Measurements from ENCODE around the gene P4HB.

P4HB gene

GRCh38 chr17:81851423-81851822 is 8.9 kb downstream of the P4HB start:
- Mint-ChIP-seq H3K4me1 (no peaks in the 10 kb centered on the region), H3K9me3 (no peaks in the 10 kb centered on the region), H3K36me3 (peaks cover 11% of the 10 kb centered on the region), H3K4me3 (no peak overlapping the region), H3K27me3 (no peaks in the 10 kb centered on the region), H3K27ac (no peak overlapping the region)
- ATAC-seq (ENCODE audit: low read depth) (no peak), DNase-seq (ENCODE audit: low spot score in 2 of 2) (no peak)

GRCh38 chr17:81849457-81849856 is 10.9 kb downstream of the P4HB start:
- H3K4me3 Mint-ChIP-seq: no peak overlapping the region
- no peak overlapping the region for H3K27ac Mint-ChIP-seq
- DNase-seq (ENCODE audit: low spot score in 2 of 2) (no peak), ATAC-seq (ENCODE audit: low read depth) (no peak)
- peaks cover 17% of the 10 kb centered on the region for H3K36me3 Mint-ChIP-seq
- no peaks in the 10 kb centered on the region for H3K27me3 Mint-ChIP-seq
- H3K4me1 Mint-ChIP-seq: no peaks in the 10 kb centered on the region
- no peaks in the 10 kb centered on the region for H3K9me3 Mint-ChIP-seq

- no peaks in the 10 kb centered on the region for H3K4me1 Mint-ChIP-seq
- no peak overlapping the region for H3K27ac Mint-ChIP-seq
- H3K36me3 Mint-ChIP-seq: peaks cover 11% of the 10 kb centered on the region
- H3K4me3 Mint-ChIP-seq: no peak overlapping the region
- H3K27me3 Mint-ChIP-seq: no peaks in the 10 kb centered on the region
- ATAC-seq (ENCODE audit: low read depth) (no peak), DNase-seq (ENCODE audit: low spot score in 2 of 2) (no peak)
- no peaks in the 10 kb centered on the region for H3K9me3 Mint-ChIP-seq
These were observed 13.3 kb downstream of the P4HB start for GRCh38 chr17:81846743-81847689.

- H3K4me1 Mint-ChIP-seq: no peaks in the 10 kb centered on the region
- no peak overlapping the region for H3K27ac Mint-ChIP-seq
These were observed 14.2 kb downstream of the P4HB start for GRCh38 chr17:81845881-81846742.

GRCh38 chr17:81845361-81845760 is 15.0 kb downstream of the P4HB start:
- H3K27me3 Mint-ChIP-seq: no peaks in the 10 kb centered on the region

More at GRCh38 chr17:81845881-81846742, 14.2 kb downstream of the P4HB start:
- H3K4me3 Mint-ChIP-seq: no peak overlapping the region
- peaks cover 7% of the 10 kb centered on the region for H3K36me3 Mint-ChIP-seq
- no peaks in the 10 kb centered on the region for H3K9me3 Mint-ChIP-seq
- DNase-seq (ENCODE audit: low spot score in 2 of 2): no peak
- no peak for ATAC-seq (ENCODE audit: low read depth)
- no peaks in the 10 kb centered on the region for H3K27me3 Mint-ChIP-seq

GRCh38 chr17:81844887-81845286 is 15.4 kb downstream of the P4HB start:
- no peak overlapping the region for H3K27ac Mint-ChIP-seq
- no peak for DNase-seq (ENCODE audit: low spot score in 2 of 2)
- H3K4me3 Mint-ChIP-seq: no peak overlapping the region

More at GRCh38 chr17:81845361-81845760, 15.0 kb downstream of the P4HB start:
- H3K4me1 Mint-ChIP-seq: no peaks in the 10 kb centered on the region
- H3K4me3 Mint-ChIP-seq: no peak overlapping the region
- H3K27ac Mint-ChIP-seq: no peak overlapping the region
- DNase-seq (ENCODE audit: low spot score in 2 of 2): no peak
- no peaks in the 10 kb centered on the region for H3K9me3 Mint-ChIP-seq
- peaks cover 7% of the 10 kb centered on the region for H3K36me3 Mint-ChIP-seq
- ATAC-seq (ENCODE audit: low read depth): no peak

GRCh38 chr17:81844327-81844851 is 15.9 kb downstream of the P4HB start:
- ATAC-seq (ENCODE audit: low read depth): no peak
- Mint-ChIP-seq H3K4me1 (no peaks in the 10 kb centered on the region), H3K27ac (no peak overlapping the region), H3K9me3 (no peaks in the 10 kb centered on the region), H3K4me3 (no peak overlapping the region), H3K36me3 (peaks cover 7% of the 10 kb centered on the region), H3K27me3 (no peaks in the 10 kb centered on the region)
- no peak for DNase-seq (ENCODE audit: low spot score in 2 of 2)

More at GRCh38 chr17:81844887-81845286, 15.4 kb downstream of the P4HB start:
- Mint-ChIP-seq H3K4me1 (no peaks in the 10 kb centered on the region), H3K27me3 (no peaks in the 10 kb centered on the region), H3K9me3 (no peaks in the 10 kb centered on the region), H3K36me3 (peaks cover 7% of the 10 kb centered on the region)
- ATAC-seq (ENCODE audit: low read depth): no peak

- H3K4me1 Mint-ChIP-seq: no peaks in the 10 kb centered on the region
- peaks cover 7% of the 10 kb centered on the region for H3K36me3 Mint-ChIP-seq
- H3K27me3 Mint-ChIP-seq: no peaks in the 10 kb centered on the region
- H3K4me3 Mint-ChIP-seq: no peak overlapping the region
- no peak for DNase-seq (ENCODE audit: low spot score in 2 of 2)
- no peaks in the 10 kb centered on the region for H3K9me3 Mint-ChIP-seq
- no peak overlapping the region for H3K27ac Mint-ChIP-seq
- ATAC-seq (ENCODE audit: low read depth): no peak
These were observed 16.5 kb downstream of the P4HB start for GRCh38 chr17:81843713-81844326.

- H3K4me3 Mint-ChIP-seq: no peak overlapping the region
- DNase-seq (ENCODE audit: low spot score in 2 of 2) (no peak), ATAC-seq (ENCODE audit: low read depth) (no peak)
- H3K27ac Mint-ChIP-seq: no peak overlapping the region
- no peaks in the 10 kb centered on the region for H3K27me3 Mint-ChIP-seq
- no peaks in the 10 kb centered on the region for H3K4me1 Mint-ChIP-seq
- no peaks in the 10 kb centered on the region for H3K9me3 Mint-ChIP-seq
- H3K36me3 Mint-ChIP-seq: peaks cover 7% of the 10 kb centered on the region
These were observed 17.4 kb downstream of the P4HB start for GRCh38 chr17:81842725-81843504.

GRCh38 chr17:81842378-81842724 is 18.0 kb downstream of the P4HB start:
- Mint-ChIP-seq H3K4me1 (no peaks in the 10 kb centered on the region), H3K27me3 (no peaks in the 10 kb centered on the region), H3K4me3 (no peak overlapping the region), H3K9me3 (no peaks in the 10 kb centered on the region), H3K27ac (no peak overlapping the region), H3K36me3 (peaks cover 7% of the 10 kb centered on the region)
- DNase-seq (ENCODE audit: low spot score in 2 of 2) (no peak), ATAC-seq (ENCODE audit: low read depth) (no peak)

- ATAC-seq (ENCODE audit: low read depth) (no peak), DNase-seq (ENCODE audit: low spot score in 2 of 2) (no peak)
- no peak overlapping the region for H3K4me3 Mint-ChIP-seq
- H3K27me3 Mint-ChIP-seq: no peaks in the 10 kb centered on the region
- H3K27ac Mint-ChIP-seq: no peak overlapping the region
- no peaks in the 10 kb centered on the region for H3K9me3 Mint-ChIP-seq
- no peaks in the 10 kb centered on the region for H3K4me1 Mint-ChIP-seq
- peaks cover 7% of the 10 kb centered on the region for H3K36me3 Mint-ChIP-seq
These were observed 18.5 kb downstream of the P4HB start for GRCh38 chr17:81841866-81842265.

- H3K4me3 Mint-ChIP-seq: no peak overlapping the region
- H3K36me3 Mint-ChIP-seq: peaks cover 7% of the 10 kb centered on the region
- H3K27ac Mint-ChIP-seq: no peak overlapping the region
- no peaks in the 10 kb centered on the region for H3K4me1 Mint-ChIP-seq
- no peaks in the 10 kb centered on the region for H3K9me3 Mint-ChIP-seq
- ATAC-seq (ENCODE audit: low read depth): no peak
- DNase-seq (ENCODE audit: low spot score in 2 of 2): no peak
- H3K27me3 Mint-ChIP-seq: no peaks in the 10 kb centered on the region
These were observed 19.2 kb downstream of the P4HB start for GRCh38 chr17:81840826-81841778.

Measured in memory B cell (primary cell).